Hematopoietic multipotent progenitor cell (in vitro differentiated cells): Measurements from ENCODE around the gene SETD1A. TPM values are rescaled to one million over a fixed set of nuclear protein-coding genes. Genes with fewer than 3 reads are reported as not detected.

Experiments used
- DNase-seq, 3 donors: peaks; one replicate each; pipeline ENCODE4 v3.0.0-alpha.2; 2011 to 2015; ENCODE audit warnings: low read depth in 2 of 3, low spot score in 2 of 3
- total RNA-seq: library from RNA; depleted of rRNA; stranded (reverse); fragments of >200 nt; gene quantifications from one replicate; pipeline ENCODE4 v1.2.3, GENCODE V29; 2012

SETD1A gene
- total RNA-seq, 1 donor, result 10.8 TPM

DNA sequence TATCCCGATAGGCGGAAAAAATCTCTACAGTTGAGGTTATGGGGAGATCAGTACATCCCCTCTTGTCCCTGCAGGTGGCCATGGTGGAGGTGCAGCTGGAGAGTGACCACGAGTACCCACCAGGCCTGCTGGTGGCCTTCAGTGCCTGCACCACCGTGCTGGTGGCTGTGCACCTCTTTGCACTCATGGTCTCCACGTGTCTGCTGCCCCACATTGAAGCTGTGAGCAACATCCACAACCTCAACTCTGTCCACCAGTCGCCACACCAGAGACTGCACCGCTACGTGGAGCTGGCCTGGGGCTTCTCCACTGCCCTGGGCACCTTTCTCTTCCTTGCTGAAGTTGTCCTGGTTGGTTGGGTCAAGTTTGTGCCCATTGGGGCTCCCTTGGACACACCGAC, 4.4 kb upstream of the SETD1A start:
- DNase-seq, result no peak

DNA sequence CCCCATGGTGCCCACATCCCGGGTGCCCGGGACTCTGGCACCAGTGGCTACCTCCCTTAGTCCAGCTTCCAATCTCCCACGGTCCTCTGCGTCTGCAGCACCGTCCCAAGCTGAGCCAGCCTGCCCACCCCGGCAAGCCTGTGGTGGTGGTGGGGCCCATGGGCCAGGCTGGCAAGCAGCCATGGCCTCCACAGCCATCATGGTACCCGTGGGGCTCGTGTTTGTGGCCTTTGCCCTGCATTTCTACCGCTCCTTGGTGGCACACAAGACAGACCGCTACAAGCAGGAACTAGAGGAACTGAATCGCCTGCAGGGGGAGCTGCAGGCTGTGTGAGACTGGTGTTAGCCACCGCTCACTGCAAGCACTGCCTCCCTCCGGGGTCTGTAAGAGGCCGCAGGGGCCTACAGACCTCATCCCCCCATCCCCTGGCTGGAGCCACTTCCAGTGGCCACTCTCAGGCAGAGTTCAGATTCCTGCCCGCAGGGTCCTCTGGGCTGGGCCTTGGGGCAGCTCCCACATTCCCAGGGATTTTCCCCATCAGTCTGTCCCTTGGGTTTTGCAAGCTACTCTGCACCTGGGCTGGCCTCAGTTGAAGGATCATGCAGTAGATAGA, 3.9 kb upstream of the SETD1A start:
- DNase-seq, result peak in 2 of 3 donors; percentile 83 to 87

DNA sequence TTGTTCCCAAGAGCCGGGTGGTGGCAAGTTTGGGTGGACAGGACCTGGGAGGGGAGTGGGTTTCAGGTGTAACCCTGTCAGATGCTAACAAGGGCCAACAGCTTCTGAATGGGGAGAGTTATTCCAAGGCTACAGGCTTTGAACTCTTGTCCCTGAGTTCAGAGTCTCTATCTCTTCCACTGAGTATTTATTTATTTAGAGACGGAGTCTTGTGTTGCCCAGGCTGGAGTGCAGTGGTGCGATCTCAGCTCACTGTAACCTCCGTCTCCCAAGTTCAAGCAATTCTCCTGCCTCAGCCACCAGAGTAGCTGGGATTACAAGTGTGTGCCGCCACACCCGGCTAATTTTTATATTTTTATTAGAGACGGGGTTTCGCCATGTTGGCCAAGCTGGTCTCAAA, 2.6 kb upstream of the SETD1A start:
- DNase-seq, result no peak

DNA sequence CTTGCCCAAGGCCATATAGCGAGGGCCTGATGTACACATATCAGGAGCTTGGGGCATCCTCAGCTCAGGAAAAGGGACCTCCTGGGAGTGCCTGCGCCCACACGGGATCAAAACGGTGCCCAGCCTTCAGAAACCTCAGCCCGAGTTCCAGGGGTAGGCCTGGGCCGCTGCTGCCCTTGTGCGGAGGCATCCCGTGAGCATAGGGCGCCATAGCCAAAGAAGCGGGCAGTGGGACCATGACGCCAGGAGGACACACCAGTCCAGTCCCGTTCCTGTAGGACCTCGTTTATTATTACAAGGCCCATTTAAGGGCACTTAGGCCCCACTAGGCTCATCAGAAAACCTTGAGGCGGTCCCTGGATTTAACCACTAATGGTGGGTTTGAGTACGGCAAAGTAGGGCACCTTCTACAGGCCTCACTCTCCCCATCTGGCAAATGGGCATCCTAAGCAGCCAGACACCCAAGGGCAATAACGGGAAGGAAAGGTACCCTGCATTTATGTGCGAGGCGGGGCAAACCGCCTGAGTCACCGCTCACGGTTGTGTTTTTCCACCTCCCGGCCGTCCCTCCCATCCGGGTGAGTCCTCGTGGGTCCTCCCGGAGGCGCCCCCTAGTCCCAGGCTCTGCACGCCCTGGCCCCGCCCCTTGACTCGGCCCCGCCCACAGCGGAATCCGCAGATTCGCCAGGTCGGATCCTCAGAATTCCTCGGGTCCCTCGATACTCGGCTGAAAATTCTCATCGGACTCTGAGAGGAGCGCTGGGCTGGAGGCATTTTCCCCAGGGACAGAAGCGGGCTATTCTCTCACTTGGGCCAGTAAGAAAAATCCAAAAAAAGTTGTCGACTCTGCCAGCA, 726 bp upstream of the SETD1A start:
- DNase-seq, result peak; percentile 72 to 95 (median 95)

DNA sequence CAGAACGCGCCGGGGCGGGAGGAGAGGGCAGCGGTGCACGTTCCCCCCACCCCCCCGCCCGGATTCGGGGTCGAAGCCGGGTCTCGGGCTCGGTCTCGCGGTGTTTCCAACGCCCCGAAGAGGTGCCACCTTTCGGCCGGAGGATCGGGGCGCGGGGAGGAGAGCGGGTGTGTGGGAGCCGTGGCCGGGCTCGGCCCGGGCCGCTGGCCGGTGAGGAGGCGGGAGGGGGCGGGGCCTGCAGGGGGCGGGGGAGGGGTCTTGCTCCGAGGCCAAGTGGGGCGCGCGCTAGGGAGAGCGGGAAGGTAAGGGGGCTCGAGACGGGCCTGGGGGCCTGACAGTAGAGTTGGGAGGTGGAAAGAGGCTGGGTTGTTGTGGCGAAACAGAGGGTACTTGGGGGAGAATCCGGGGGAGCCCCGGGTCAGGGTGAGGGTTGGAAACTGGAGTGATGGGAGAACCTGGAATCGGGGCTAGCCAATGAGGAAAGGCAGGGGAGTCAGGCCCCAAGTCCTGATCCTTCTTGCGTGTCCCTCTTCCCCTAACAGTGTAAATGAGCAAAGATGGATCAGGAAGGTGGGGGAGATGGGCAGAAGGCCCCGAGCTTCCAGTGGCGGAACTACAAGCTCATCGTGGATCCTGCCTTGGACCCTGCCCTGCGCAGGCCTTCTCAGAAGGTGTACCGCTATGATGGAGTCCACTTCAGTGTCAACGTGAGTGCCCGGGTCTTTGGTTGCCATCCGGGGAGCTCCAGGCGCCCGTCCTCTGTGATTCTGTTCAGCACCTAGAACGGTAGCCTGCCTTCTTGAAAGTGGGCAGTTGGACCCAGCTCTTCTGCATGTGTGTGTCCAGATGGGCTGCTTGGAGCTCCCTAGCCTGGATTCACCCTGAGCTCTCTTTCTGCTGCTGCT, 873 bp downstream of the SETD1A start:
- DNase-seq, result peak in 2 of 3 donors; percentile 80

DNA sequence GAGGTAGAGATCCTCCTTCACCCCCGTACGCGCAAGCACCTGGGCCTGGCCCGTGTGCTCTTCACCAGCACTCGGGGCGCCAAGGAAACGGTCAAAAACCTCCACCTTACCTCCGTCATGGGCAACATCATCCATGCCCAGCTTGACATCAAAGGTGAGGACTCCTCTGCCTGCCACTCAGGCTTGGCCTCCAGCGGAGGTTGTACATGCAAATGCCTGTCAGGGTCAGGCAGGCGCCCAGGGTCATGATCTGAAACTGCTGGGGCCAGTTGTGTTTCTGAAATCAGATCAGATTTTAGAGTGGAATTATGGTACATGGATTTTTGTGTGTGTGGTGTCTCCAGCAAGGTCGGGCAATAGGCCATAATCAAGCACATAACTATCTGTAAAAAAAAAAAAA, 3.8 kb downstream of the SETD1A start:
- DNase-seq, result no peak

DNA sequence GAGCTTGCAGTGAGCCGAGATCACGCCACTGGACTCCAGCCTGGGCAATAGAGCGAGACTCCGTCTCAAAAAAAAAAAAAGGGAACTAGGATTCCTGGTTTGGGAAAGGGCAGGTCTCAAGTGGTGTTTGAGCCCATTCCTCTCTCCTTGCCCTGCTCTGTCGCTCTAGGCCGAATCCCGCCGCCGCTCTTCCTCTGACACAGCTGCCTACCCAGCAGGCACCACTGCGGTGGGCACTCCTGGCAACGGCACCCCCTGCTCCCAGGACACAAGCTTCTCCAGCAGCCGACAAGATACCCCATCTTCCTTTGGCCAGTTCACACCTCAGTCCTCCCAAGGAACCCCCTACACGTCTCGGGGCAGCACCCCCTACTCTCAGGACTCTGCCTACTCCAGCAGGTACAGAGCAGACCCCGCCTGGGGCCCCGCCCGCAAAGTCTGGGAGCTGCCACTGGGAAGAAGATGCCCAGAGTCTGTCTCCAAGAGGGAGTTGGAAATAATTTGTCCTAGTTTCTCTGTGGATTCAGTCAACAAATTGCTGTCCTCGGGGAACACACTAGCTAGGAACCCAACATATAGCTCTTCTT, 6.5 kb downstream of the SETD1A start:
- no peak for DNase-seq

DNA sequence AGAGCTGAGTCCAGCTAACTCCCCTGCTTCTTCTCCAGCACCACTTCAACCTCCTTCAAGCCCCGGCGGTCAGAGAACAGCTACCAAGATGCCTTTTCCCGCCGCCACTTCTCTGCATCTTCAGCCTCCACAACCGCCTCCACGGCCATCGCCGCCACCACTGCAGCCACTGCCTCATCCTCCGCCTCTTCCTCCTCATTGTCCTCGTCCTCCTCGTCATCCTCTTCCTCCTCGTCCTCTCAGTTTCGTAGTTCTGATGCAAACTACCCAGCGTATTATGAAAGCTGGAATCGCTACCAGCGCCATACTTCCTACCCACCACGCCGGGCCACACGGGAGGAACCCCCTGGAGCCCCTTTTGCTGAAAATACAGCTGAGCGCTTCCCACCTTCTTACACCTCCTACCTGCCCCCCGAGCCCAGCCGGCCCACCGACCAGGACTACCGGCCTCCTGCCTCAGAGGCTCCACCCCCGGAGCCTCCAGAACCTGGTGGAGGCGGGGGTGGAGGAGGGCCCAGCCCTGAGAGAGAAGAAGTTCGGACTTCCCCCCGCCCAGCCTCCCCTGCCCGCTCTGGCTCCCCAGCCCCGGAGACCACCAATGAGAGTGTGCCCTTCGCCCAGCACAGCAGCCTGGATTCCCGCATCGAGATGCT, 7.1 kb downstream of the SETD1A start:
- no peak for DNase-seq

DNA sequence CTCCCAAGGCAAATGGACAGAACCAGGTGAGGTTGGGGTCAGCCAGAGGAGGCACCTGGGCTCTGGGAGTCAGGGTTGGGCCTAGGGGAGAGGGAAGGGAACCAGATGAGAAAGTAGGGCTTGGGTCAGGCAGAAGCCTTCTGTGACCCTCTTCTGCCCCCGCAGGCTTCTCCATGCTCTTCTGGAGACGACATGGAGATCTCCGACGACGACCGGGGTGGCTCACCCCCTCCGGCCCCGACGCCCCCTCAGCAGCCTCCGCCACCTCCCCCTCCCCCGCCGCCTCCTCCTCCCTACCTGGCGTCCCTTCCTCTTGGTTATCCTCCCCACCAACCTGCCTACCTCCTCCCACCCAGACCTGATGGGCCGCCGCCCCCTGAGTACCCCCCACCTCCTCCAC, 7.9 kb downstream of the SETD1A start:
- no peak for DNase-seq

DNA sequence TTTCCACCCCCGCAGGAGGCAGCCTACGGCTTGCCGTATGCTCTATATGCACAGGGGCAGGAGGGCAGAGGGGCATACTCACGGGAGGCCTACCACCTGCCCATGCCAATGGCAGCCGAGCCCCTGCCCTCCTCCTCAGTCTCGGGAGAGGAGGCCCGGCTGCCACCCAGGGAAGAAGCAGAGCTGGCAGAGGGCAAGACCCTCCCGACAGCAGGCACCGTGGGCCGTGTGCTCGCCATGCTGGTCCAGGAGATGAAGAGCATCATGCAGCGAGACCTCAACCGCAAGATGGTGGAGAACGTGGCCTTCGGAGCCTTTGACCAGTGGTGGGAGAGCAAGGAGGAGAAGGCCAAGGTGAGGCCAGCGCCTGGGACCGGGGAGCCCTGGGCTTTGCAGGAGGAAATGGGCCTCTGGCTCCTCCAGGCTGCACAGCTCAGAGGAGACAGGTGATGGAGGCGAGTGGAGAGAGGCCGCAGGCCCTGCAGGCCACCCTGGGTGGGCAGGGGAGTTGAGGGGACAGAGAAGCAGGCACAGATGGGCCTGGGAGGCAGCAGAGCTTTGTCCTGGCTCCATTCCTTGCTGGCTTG, 8.6 kb downstream of the SETD1A start:
- DNase-seq, result no peak

DNA sequence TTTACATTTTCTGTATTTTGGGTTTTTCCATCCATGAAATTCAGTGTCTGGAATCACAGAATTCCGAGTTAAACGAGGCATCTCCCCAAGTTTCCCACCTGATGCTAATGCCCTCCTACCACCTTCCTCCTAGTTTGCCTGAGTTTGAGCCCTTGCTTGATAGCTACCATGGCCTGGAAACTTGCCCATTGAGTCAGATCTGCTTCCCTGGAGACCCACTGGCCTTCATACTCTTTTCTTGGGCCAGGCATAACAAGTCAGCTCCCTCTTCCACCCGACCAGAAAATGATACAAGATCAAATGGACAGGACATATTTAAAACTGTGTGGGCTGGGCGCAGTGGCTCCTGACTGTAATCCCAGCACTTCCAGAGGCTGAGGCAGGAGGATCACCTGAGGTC, 10.2 kb downstream of the SETD1A start:
- DNase-seq, result no peak

DNA sequence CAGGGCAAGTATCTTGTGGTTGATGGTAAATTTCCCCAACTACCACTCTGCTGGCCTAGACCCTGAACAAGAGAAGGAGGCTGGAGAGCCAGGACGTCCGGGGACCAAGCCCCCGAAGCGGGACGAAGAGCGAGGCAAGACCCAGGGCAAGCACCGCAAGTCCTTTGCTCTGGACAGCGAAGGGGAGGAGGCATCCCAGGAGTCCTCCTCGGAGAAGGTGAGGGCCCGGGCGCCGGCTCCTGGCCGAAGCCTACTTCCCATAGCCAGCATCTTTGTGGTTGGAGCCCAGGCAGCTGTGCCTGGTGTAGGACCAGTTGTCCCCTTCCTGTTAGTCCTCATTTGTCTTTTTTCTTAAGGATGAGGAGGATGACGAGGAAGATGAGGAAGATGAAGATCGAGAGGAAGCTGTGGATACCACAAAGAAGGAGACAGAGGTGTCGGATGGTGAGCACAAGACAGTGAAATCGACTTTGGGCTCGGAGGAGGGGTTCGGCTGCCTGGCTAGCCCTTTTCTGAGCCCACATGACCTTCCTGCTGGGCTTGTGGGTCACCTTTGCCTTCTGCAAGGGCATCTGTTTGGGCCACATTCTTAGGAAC, 11.8 kb downstream of the SETD1A start:
- no peak for DNase-seq

DNA sequence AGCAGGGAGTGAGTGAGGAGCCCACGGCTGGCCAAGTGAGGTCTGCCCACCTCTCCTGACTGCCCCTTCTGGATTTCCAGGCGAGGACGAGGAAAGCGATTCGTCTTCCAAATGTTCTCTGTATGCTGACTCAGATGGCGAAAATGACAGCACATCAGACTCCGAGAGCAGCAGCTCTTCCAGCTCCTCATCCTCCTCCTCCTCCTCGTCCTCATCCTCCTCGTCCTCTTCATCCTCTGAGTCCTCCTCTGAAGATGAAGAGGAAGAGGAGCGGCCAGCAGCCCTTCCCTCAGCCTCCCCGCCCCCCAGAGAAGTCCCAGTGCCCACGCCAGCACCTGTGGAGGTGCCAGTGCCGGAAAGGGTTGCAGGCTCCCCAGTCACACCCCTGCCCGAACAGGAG, 13.7 kb downstream of the SETD1A start:
- DNase-seq, result no peak

DNA sequence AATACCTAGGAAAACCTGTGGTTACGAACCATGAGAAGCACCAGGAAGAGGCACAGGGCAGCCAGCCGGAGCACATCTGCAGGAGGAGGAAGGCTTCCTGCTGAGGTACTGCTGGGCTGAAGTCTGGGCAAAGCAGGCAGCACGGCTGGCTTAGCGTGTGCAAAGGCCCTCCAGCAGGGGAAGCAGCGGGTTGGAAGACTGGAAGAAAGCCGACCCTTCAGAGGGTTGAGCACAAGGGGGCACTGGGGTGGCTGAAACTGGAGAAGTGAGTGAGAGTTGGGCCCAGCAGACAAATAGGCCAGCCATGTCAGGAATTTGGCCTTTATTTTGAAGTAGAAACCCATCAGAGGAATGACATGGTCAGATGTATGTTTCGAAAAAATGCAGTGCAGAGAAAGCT, 15.3 kb downstream of the SETD1A start:
- DNase-seq, result no peak

DNA sequence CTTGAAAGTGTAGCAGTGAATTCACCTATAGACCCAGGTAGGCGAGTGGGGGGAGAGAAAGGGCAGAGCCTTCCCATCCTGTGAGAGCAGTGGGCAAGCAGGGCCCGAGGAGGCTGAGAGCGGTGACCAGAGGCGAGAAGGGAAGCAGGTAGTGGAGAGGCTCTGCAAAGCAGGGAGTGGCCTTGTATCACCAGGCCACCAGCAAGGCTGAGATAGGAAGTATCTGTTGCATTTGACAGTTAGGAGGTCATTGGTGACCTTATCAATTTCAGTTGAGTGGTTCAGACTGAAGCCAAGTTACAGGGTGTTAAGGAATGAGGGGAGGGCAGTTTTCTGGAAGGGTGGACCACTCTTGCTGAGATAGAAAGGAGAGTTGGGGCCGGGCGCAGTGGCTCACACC, 16.8 kb downstream of the SETD1A start:
- no peak for DNase-seq

DNA sequence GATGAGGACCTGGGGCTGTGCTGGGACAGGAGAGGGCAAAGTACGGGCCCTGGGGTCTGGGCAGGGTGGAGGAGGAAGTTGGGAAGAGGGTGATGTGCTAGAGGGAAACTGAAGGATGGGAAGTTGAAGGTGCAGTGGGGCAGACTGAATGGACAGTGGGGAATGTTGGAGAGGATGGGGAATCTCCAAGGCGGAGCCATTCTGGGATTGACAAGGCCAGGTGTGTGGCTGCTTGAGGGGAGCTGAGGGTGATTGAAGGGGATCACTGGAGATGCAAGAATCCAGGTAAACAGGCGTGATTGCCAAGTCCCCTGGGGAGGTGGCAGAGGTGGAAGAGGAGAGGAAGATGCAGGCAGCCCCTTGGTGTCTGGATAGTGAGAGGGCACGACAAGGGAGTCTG, 18.9 kb downstream of the SETD1A start:
- no peak for DNase-seq

DNA sequence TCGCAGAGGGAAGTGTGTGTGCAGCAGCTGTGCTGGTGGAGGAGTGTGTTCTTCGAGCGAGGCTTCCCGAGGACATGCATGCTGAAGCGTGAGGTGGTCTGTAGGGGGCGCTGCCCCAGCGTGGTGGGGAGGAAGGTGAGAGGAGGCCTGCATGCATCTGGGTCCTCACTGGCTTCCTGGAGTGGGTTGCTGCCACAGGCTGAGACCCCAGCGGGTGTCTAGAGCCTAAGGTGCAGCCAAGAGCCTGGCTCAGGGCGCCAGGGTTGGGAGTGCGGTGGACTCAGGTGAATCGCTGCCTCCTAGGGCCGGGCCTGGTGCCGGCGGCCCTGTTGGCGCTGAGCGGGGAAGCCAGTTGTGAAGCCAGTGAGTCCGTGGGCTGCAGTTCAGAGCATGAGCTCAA, 19.9 kb downstream of the SETD1A start:
- DNase-seq, result peak in 1 of 3 donors; percentile 37

DNA sequence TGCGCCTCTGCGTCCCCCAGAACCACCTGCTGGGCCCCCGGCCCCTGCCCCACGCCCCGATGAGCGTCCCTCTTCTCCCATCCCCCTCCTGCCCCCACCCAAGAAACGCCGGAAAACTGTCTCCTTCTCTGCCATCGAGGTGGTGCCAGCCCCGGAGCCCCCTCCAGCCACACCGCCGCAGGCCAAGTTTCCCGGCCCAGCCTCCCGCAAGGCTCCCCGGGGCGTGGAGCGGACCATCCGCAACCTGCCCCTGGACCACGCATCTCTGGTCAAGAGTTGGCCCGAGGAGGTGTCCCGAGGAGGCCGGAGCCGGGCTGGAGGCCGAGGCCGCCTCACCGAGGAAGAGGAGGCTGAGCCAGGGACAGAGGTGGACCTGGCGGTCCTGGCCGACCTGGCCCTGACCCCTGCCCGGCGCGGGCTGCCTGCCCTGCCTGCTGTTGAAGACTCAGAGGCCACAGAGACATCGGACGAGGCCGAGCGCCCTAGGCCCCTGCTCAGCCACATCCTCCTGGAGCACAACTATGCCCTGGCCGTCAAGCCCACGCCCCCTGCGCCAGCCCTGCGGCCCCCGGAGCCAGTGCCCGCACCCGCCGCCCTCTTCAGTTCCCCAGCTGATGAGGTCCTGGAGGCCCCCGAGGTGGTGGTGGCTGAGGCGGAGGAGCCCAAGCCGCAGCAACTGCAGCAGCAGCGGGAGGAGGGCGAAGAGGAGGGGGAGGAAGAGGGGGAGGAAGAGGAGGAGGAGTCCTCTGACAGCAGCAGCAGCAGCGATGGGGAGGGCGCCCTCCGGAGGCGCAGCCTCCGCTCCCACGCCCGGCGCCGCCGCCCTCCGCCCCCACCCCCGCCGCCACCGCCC, 21.8 kb downstream of the SETD1A start:
- DNase-seq, result no peak

DNA sequence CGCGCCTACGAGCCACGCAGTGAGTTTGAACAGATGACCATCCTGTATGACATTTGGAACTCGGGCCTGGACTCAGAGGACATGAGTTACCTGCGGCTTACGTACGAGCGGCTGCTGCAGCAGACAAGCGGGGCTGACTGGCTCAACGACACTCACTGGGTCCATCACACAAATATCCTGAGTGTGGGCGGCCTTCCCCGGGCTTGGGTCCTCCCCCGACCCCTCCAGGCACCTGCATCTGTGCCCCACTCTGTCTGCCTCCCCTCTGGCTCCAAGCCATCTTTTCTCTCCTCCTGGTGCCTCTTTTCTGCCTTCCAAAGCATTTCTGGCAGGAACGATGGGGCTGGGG, 22.4 kb downstream of the SETD1A start:
- no peak for DNase-seq
